Stimulated activated CD8-positive, alpha-beta memory T cell treated with anti-CD3 and anti-CD28 coated beads, Interleukin-12 subunit alpha, Interleukin-12 subunit beta, amount 100 ng/mL, for 4 hours (primary cell): ENCODE results near the gene GZMA.
"Not testable (repeated sequence)": the region's sequence is repeated elsewhere in the genome, so short reads cannot be mapped to it uniquely, and the experiment has no call there.

Source experiments
- DNase-seq: peaks from one replicate; pipeline ENCODE4 v3.0.0-alpha.2; 2020; ENCODE audit warnings: low read depth

Gene GZMA

GRCh38 chr5:55102348-55102747 is at the start of gene GZMA:
Gene GZMA (plus strand): TSS chr5:55102646. CDS start chr5:55102683, 37 bp downstream.
- no peak for DNase-seq

- DNase-seq, result no peak
Observed at GRCh38 chr5:55055183-55055582, 47.3 kb upstream of the GZMA start.

GRCh38 chr5:55062039-55062779 is 40.2 kb upstream of the GZMA start:
- no peak for DNase-seq

- DNase-seq, result no peak
Observed at GRCh38 chr5:55063220-55063863, 39.1 kb upstream of the GZMA start.

- DNase-seq, result no peak
Observed at GRCh38 chr5:55063899-55064298, 38.5 kb upstream of the GZMA start.

- no peak for DNase-seq
Observed at GRCh38 chr5:55064523-55064922, 37.9 kb upstream of the GZMA start.

GRCh38 chr5:55066277-55066676 is 36.2 kb upstream of the GZMA start:
- no peak for DNase-seq

- no peak for DNase-seq
Observed at GRCh38 chr5:55070968-55071367, 31.5 kb upstream of the GZMA start.

GRCh38 chr5:55071413-55071812 is 31.0 kb upstream of the GZMA start:
- no peak for DNase-seq

GRCh38 chr5:55072666-55073065 is 29.8 kb upstream of the GZMA start:
- no peak for DNase-seq

GRCh38 chr5:55073211-55073610 is 29.2 kb upstream of the GZMA start:
- no peak for DNase-seq

- no peak for DNase-seq
Observed at GRCh38 chr5:55081541-55081940, 20.9 kb upstream of the GZMA start.

- not testable (repeated sequence) for DNase-seq
Observed at GRCh38 chr5:55089301-55089700, 13.1 kb upstream of the GZMA start.

GRCh38 chr5:55091011-55091410 is 11.4 kb upstream of the GZMA start:
- DNase-seq, result not testable (repeated sequence)

- no peak for DNase-seq
Observed at GRCh38 chr5:55096182-55096581, 6.3 kb upstream of the GZMA start.

- DNase-seq, result no peak
Observed at GRCh38 chr5:55096861-55097260, 5.6 kb upstream of the GZMA start.

- not testable (repeated sequence) for DNase-seq
Observed at GRCh38 chr5:55101148-55101547, 1.3 kb upstream of the GZMA start.

- no peak for DNase-seq
Observed at GRCh38 chr5:55101556-55102276, 730 bp upstream of the GZMA start.

GRCh38 chr5:55104036-55104772 is 1.8 kb downstream of the GZMA start:
- no peak for DNase-seq

GRCh38 chr5:55104946-55105701 is 2.7 kb downstream of the GZMA start:
- no peak for DNase-seq

- not testable (repeated sequence) for DNase-seq
Observed at GRCh38 chr5:55105976-55106375, 3.5 kb downstream of the GZMA start.

- no peak for DNase-seq
Observed at GRCh38 chr5:55108661-55109060, 6.2 kb downstream of the GZMA start.
